Measurements from ENCODE around the gene CDKN2A. TPM values are rescaled to one million over a fixed set of nuclear protein-coding genes. Genes with fewer than 3 reads are reported as not detected.

The CDKN2A gene
- 1 to 10 TPM; 3.9 TPM for total RNA-seq

DNA sequence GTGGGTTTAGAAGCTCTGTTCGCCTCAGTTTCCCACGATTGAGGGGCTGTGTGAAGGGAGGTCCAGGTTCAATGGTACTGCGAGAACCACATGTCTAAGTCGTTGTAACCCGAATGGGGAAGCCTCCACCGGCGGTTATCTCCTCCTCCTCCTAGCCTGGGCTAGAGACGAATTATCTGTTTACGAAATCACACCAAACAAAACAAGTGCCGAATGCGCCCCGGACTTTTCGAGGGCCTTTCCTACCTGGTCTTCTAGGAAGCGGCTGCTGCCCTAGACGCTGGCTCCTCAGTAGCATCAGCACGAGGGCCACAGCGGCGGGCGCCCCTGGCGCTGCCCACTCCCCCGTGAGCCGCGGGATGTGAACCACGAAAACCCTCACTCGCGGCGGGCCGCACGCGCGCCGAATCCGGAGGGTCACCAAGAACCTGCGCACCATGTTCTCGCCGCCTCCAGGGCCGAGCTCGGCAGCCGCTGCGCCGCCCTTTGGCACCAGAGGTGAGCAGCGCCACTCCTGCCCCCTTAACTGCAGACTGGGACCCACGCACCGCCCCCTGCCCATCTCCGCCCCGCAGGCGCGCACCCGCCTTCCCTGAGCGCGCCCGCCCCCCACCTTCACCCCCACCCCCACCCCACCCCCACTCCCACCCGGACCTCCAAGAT lies at the start of gene CDKN2A:
CDKN2A (minus strand) TSS at position 500 of the 663 bp plus-strand sequence.
- CTCF ChIA-PET: interaction anchor here (1.0 to 11.0 kb wide), 6 partner anchors 11 to 250 kb away, joined by 5 to 88 read pairs (median 8); partner anchors contain the start of gene CDKN2B
- POLR2A ChIA-PET: interaction anchor here (1.0 to 1.5 kb wide), 3 partner anchors 7 to 118 kb away, joined by 3 to 5 read pairs (median 3); no protein-coding TSS in a partner anchor

DNA sequence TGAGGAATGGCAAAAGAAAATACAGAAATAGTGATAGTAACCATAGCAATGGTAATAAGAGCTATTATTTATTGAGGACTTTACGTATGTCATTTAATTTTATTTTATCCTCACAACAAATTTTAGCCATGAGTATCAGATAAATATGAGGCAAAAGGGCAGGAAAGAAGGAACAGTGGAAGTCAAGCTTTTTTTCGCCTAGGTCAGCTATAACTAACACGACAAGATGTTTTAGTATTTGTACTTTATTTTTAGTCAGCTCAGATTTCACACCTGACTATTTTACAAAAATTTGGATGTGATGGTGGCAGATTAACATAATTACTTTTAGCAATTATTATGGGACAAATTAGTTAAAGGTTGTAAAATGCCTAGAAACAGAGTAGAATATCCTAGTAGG lies 49.7 kb upstream of the CDKN2A start:
- intact Hi-C loops (cut with micrococcal nuclease): no loop called here
- POLR2A ChIA-PET: no interaction called here
- CTCF ChIA-PET: interaction anchor here (0.7 to 11.0 kb wide), 5 partner anchors 9 to 232 kb away, joined by 3 to 115 read pairs (median 5); partner anchors contain the start of gene CDKN2B
- Mint-ChIP-seq H3K4me3 (no peak overlapping the region), H3K9me3 (no peaks in the 10 kb centered on the region), H3K27me3 (peaks cover 17% of the 10 kb centered on the region), H3K36me3 (no peaks in the 10 kb centered on the region), H3K27ac (no peak overlapping the region), H3K4me1 (ENCODE audit: low read depth) (peaks cover 22% of the 10 kb centered on the region)
- DNase-seq: no peak

More for the DNA sequence above, at the start of gene CDKN2A:
- Mint-ChIP-seq H3K27ac (peak within 1 kb of the TSS; percentile 75), H3K4me3 (peak within 1 kb of the TSS; percentile 86), H3K27me3 (peaks cover 18% of the 10 kb centered on the region), H3K36me3 (no peaks in the 10 kb centered on the region), H3K9me3 (no peaks in the 10 kb centered on the region), H3K4me1 (ENCODE audit: low read depth) (peaks cover 11% of the 10 kb centered on the region)
- intact Hi-C loops (cut with micrococcal nuclease): loop anchor here (1.0 to 2.0 kb wide), 5 partner anchors 14 to 181 kb away; no protein-coding TSS in a partner anchor
- peak; percentile 59 for DNase-seq

DNA sequence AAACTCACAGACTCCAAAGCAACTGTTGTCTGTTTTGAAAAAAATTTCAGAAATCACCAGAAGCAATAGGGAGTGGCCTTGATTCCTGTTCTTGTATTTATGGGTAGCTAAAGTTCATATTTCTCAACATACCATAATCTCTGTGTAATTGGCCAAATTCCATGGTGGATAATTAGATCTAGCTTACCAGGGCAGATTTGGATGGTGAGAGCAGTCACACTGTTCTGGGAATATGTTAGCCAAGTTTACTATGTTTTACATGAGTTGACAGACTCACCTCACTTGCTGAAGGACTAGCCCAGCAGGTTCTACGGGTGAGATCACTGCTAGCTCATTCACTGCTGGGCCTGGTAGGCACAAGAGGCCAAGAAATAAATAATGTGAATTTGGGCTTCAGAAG lies 47.6 kb upstream of the CDKN2A start:
- Mint-ChIP-seq H3K9me3 (no peaks in the 10 kb centered on the region), H3K27ac (no peak overlapping the region), H3K36me3 (no peaks in the 10 kb centered on the region), H3K27me3 (peaks cover 11% of the 10 kb centered on the region), H3K4me1 (ENCODE audit: low read depth) (peaks cover 22% of the 10 kb centered on the region), H3K4me3 (no peak overlapping the region)
- no peak for DNase-seq
- CTCF ChIA-PET: interaction anchor here (1.6 to 11.0 kb wide), 4 partner anchors 32 to 230 kb away, joined by 5 to 115 read pairs (median 39); partner anchors contain the start of gene CDKN2B
- POLR2A ChIA-PET: no interaction called here
- intact Hi-C loops (cut with micrococcal nuclease): loop anchor here (2.0 kb wide), 1 partner anchor 77 kb away; no protein-coding TSS in a partner anchor

DNA sequence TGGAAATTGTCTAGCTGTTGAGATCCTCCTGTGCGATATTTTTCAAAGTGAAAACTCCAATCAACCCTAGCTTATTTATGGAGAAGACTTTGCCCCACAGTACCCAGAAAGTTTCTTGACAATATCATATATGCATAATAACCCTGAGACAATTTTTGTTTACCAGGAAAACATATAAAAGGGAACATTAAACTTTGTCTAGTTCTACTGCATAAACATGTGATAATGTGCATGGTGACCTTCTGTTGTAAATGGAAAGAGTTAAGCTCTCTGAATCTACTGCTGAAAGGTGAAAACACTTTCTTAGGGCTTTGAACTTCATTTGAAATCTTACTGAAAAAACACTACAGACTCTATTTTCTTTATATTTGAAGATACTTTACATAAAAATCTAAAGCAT lies 47.2 kb upstream of the CDKN2A start:
- Mint-ChIP-seq H3K4me1 (ENCODE audit: low read depth) (peaks cover 18% of the 10 kb centered on the region), H3K27ac (no peak overlapping the region), H3K27me3 (peaks cover 11% of the 10 kb centered on the region), H3K4me3 (no peak overlapping the region), H3K36me3 (no peaks in the 10 kb centered on the region), H3K9me3 (no peaks in the 10 kb centered on the region)
- intact Hi-C loops (cut with micrococcal nuclease): loop anchor here (2.0 kb wide), 1 partner anchor 77 kb away; no protein-coding TSS in a partner anchor
- CTCF ChIA-PET: interaction anchor here (1.6 to 11.0 kb wide), 4 partner anchors 31 to 230 kb away, joined by 5 to 115 read pairs (median 39); partner anchors contain the start of gene CDKN2B
- no peak for DNase-seq
- POLR2A ChIA-PET: no interaction called here

DNA sequence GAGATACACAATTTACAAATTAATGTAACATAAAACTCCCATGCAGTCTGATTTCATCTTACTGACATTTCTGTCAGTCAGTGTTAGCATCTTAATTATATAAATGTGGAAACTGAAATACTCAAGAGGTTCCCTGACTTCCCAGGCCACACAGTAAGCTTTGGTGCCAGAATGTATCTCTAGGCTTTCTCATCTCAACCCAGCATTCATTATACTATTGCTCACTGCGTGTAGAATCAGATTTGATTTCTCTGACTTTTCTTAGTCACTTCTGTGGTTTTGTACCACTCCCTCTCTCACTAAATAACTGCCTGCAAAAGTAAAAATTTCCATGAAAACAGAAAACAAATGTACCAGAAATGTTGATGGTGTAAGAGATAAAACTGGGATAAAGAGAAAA lies 46.6 kb upstream of the CDKN2A start:
- Mint-ChIP-seq H3K9me3 (no peaks in the 10 kb centered on the region), H3K4me1 (ENCODE audit: low read depth) (peaks cover 17% of the 10 kb centered on the region), H3K36me3 (no peaks in the 10 kb centered on the region), H3K4me3 (no peak overlapping the region), H3K27ac (no peak overlapping the region), H3K27me3 (peaks cover 10% of the 10 kb centered on the region)
- intact Hi-C loops (cut with micrococcal nuclease): loop anchor here (2.0 kb wide), 1 partner anchor 78 kb away; no protein-coding TSS in a partner anchor
- ChIA-PET CTCF (interaction anchor here (0.8 to 11.0 kb wide), 5 partner anchors 31 to 229 kb away, joined by 3 to 115 read pairs (median 10); partner anchors contain the start of gene CDKN2B), POLR2A (no interaction called here)
- no peak for DNase-seq

DNA sequence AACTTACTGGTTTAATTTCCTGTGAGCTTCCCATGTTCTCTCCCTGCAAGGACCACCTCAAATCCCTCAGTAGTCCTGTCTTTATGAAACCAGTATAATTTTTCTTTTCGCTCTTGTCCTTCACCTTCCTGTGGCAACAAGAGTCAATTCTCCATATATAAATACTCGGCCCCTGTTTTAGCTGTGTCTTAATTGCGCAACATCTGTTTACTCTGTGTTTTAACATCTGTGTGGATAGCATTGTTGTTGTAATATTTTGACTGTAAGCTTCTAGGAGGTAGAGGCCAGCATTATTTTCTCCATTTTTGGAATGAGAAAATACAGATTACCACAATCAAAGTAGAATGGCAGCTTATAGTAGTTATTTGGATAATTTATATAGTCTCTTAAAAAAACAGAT lies 45.1 kb upstream of the CDKN2A start:
- intact Hi-C loops (cut with micrococcal nuclease): loop anchor here (5.0 kb wide), 3 partner anchors 42 to 327 kb away; no protein-coding TSS in a partner anchor
- no peak overlapping the region for H3K27ac Mint-ChIP-seq
- H3K4me3 Mint-ChIP-seq: no peak overlapping the region
- H3K27me3 Mint-ChIP-seq: peaks cover 7% of the 10 kb centered on the region
- DNase-seq: no peak
- H3K9me3 Mint-ChIP-seq: no peaks in the 10 kb centered on the region
- no peaks in the 10 kb centered on the region for H3K36me3 Mint-ChIP-seq
- peaks cover 16% of the 10 kb centered on the region for H3K4me1 Mint-ChIP-seq (ENCODE audit: low read depth)
- CTCF ChIA-PET: interaction anchor here (0.9 to 11.0 kb wide), 8 partner anchors 14 to 228 kb away, joined by 3 to 115 read pairs (median 5); partner anchors contain the start of genes CDKN2B and CDKN2B-AS1
- POLR2A ChIA-PET: no interaction called here

DNA sequence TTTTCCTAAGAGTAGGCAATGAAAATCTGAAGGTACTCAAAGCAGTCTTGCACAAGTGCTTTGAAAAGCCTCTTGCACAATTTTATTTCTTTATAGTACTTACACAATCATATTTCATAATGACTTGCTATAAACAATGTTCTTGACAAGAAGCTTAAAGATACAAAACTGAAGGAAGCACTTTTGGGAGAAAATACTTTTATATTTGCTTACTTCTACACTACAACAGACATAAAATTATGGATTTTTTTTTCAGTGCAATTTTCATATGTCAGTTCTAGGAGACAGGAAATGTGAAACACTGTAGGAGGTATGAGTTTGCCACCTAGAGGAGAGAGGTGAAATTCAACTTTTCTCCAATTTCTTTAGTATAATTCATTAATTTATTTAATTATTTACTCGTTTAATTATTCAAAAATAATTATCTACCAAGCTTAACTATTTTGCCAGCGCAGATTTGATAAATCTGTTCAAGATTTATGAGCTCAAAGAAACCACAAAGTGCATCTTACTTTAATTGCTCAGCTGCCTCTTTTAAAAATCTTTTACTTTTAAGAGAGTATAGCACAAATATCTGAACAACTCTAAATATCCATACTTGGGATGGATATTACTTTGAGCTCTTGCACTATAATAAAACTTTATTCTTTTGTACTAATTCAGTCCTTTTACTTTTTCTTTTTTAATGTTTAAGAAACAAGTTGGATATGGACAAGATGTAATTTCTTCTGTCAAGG lies 43.9 kb upstream of the CDKN2A start:
- Mint-ChIP-seq H3K9me3 (no peaks in the 10 kb centered on the region), H3K4me3 (no peak overlapping the region), H3K36me3 (no peaks in the 10 kb centered on the region), H3K27me3 (peaks cover 7% of the 10 kb centered on the region), H3K27ac (no peak overlapping the region), H3K4me1 (ENCODE audit: low read depth) (peaks cover 16% of the 10 kb centered on the region)
- DNase-seq: no peak
- ChIA-PET CTCF (interaction anchor here (0.6 to 11.0 kb wide), 24 partner anchors 10 to 267 kb away, joined by 3 to 115 read pairs (median 4); partner anchors contain the start of genes CDKN2B and CDKN2B-AS1), POLR2A (no interaction called here)
- intact Hi-C loops (cut with micrococcal nuclease): loop anchor here (1.0 to 5.0 kb wide), 5 partner anchors 30 to 326 kb away; no protein-coding TSS in a partner anchor

DNA sequence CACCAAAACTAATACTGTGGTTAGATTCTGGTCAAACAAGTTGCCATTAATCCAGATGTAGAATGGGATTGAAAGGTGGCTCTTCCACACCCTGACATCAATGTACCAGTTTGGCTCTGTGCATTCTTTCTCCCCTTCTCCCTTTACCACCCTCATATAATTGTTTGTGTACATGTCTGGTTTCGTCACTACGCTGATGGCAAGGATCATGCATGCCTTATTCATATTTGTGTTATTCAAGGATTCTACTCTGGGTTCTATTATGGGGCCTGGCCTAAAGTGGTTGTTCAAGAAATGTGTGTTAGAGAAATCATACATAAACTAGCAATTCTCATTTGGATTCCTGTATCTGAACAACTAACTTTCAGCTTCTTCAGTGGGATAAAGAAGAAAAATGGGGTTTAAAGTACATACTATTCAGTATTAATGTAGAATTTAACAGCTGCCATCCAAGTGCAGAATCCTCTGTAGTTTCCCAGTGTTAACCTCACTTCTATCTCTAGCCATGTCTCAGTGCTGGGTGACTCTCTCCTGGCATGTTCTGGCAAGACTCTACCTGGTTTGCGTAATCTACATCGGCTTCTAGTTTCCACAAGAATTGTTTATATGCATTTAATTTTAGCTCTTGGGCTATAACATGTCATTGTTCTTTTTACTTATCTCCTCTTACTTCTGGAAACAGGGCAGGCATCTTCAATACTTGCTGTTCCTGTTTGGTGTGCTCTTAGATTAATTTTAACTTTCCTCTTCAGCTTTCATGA lies 42.9 kb upstream of the CDKN2A start:
- Mint-ChIP-seq H3K36me3 (no peaks in the 10 kb centered on the region), H3K4me1 (ENCODE audit: low read depth) (peaks cover 16% of the 10 kb centered on the region), H3K27ac (no peak overlapping the region), H3K27me3 (peaks cover 7% of the 10 kb centered on the region), H3K4me3 (no peak overlapping the region), H3K9me3 (no peaks in the 10 kb centered on the region)
- DNase-seq: no peak
- intact Hi-C loops (cut with micrococcal nuclease): loop anchor here (5.0 kb wide), 3 partner anchors 40 to 325 kb away; no protein-coding TSS in a partner anchor
- CTCF ChIA-PET: interaction anchor here (0.6 to 11.0 kb wide), 20 partner anchors 11 to 328 kb away, joined by 3 to 115 read pairs (median 5); partner anchors contain the start of gene CDKN2B
- POLR2A ChIA-PET: no interaction called here

DNA sequence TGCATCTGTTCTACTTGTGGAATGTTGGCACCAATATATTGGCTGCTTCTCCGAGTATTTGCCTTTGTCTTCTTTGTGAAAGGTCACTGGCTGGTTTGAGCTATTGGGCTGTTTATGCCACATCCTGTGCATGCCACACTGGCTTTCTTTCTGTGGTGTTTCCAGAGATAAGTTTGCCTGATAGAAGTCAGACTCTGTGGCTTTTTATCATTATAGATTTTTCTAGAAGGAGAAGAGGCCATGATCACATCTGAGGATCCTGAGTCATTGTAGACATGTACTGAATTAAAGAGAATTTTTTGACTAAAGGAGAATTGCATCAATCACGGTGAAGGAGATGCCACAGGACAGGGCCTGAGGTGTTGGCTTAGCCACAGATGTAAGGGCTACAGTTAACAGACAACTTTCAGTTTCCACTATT lies 41.4 kb upstream of the CDKN2A start:
- Mint-ChIP-seq H3K9me3 (no peaks in the 10 kb centered on the region), H3K36me3 (no peaks in the 10 kb centered on the region), H3K4me3 (no peak overlapping the region), H3K27me3 (peaks cover 2% of the 10 kb centered on the region), H3K27ac (no peak overlapping the region), H3K4me1 (ENCODE audit: low read depth) (peaks cover 7% of the 10 kb centered on the region)
- intact Hi-C loops (cut with micrococcal nuclease): loop anchor here (5.0 kb wide), 3 partner anchors 38 to 323 kb away; no protein-coding TSS in a partner anchor
- no peak for DNase-seq
- ChIA-PET CTCF (interaction anchor here (0.6 to 11.0 kb wide), 4 partner anchors 8 to 224 kb away, joined by 3 to 115 read pairs (median 36); partner anchors contain the start of gene CDKN2B), POLR2A (no interaction called here)

DNA sequence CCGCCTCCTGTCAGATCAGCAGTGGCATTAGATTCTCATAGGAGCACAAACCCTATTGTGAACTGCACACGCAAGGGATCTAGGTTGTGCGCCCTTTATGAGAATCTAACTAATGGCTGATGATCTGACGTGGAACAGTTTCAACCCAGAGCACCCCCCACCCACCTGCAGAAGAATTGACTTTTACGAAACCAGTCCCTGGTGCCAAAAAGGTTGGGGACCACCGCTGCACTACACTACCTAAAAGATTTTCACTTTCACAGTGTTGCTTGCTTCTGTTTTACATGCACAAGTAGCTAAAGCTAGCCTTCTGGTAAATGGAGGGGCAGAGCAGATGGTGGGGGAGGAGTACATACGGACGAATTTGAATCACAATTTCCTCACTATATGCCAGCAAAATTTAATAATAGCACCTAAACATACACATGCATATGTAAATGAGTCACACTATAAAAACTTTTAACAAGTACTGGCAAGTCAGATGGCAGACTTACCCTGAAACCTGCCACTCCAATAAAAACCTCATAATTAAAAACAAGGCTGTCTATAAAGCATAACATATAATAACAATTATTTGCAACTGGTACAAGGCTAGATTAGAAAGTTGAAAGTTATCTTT lies 38.9 kb upstream of the CDKN2A start:
- no peak overlapping the region for H3K4me3 Mint-ChIP-seq
- H3K4me1 Mint-ChIP-seq (ENCODE audit: low read depth): peaks cover 4% of the 10 kb centered on the region
- no peaks in the 10 kb centered on the region for H3K9me3 Mint-ChIP-seq
- CTCF ChIA-PET: interaction anchor here (1.0 kb wide), 1 partner anchor 86 kb away, joined by 5 read pairs; no protein-coding TSS in a partner anchor
- POLR2A ChIA-PET: no interaction called here
- no peaks in the 10 kb centered on the region for H3K36me3 Mint-ChIP-seq
- H3K27me3 Mint-ChIP-seq: peaks cover 5% of the 10 kb centered on the region
- intact Hi-C loops (cut with micrococcal nuclease): loop anchor here (5.0 kb wide), 1 partner anchor 209 kb away; no protein-coding TSS in a partner anchor
- DNase-seq: no peak
- H3K27ac Mint-ChIP-seq: no peak overlapping the region

All from activated CD4-positive, alpha-beta memory T cell treated with anti-CD3 and anti-CD28 coated beads for 36 hours (primary cell).